ENCODE measurements around the gene CXCL14.

DNA sequence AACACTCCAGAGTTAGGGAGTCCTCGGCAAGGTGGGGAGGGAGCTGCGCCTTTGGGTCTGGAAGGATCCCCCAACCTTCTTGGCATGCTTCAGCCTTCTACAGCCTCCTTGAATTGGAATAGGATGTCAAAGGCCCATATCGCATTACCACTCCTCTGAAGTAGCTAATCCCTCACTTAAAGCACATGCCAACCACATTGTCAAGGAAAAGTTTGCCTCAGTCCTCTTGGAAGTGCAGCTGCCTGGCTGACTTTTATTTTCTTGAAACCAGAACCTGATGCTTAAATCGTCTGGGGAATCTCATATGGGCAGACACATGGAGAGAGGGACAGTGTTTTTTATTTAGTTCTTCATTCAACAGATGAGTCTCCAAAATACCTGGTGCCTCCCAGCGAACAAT is 14.5 kb downstream of the CXCL14 start:
- TF ChIP-seq POLR2AphosphoS5 (IDR thresholded peaks at IDR 0.05; ENCODE audit: low read depth, low read length) (no peak), TAF1 (IDR thresholded peaks at IDR 0.05; ENCODE audit: borderline replicate concordance, low read depth, low read length) (no peak)
